H1 (cell line): ENCODE data around the gene HNF1A. TPM values are rescaled to one million over a fixed set of nuclear protein-coding genes. Genes with fewer than 3 reads are reported as not detected.

ENCODE experiments used
- CTCF ChIA-PET: fragments of 300-600 bp; sonication (Branson Sonifier 250); formaldehyde crosslinking; loops from one replicate; lab custom pipeline; 2021; ENCODE audit not compliant: partially characterized antibody; lab: Charles Lee
- POLR2A ChIA-PET: fragments of 300-600 bp; sonication (Branson Sonifier 250); formaldehyde crosslinking; loops from one replicate; lab custom pipeline; 2021; ENCODE audit warnings: inconsistent platforms; ENCODE audit not compliant: partially characterized antibody; lab: Charles Lee
- DNase-seq, 2 experiments: peaks; one replicate each; pipeline versions ENCODE4 v3.0.0 to v3.0.0-alpha.2; 2010 to 2022; ENCODE audit warnings: low spot score in 2 of 2, low read depth in 1 of 2, mixed read lengths in 1 of 2
- FAIRE-seq: peaks from 2 replicates; lab custom pipeline; 2011; peaks lifted over from hg19 to GRCh38; lab: Jason Lieb, UNC
- H2AFZ ChIP-seq: 2 replicates; pipeline ENCODE4 v1.8.1; 2012; ENCODE audit warnings: low read length, inconsistent platforms
- H2AK5ac ChIP-seq: 2 replicates; pipeline ENCODE4 v1.6.1; 2013; ENCODE audit warnings: low read depth, low read length
- H2BK120ac ChIP-seq: replicated peaks from 2 replicates; pipeline ENCODE3; 2013; ENCODE audit warnings: low read depth, low read length, inconsistent platforms
- H2BK12ac ChIP-seq: 2 replicates; pipeline ENCODE4 v1.6.1; 2013; ENCODE audit warnings: low read depth, low read length
- H2BK15ac ChIP-seq: 2 replicates; pipeline ENCODE4 v1.6.1; 2013; ENCODE audit warnings: low read length
- H2BK20ac ChIP-seq: 2 replicates; pipeline ENCODE4 v1.6.1; 2013; ENCODE audit warnings: low read length
- H2BK5ac ChIP-seq: 2 replicates; pipeline ENCODE4 v1.6.1; 2013; ENCODE audit warnings: low read depth, low read length
- H3K14ac ChIP-seq: 2 replicates; pipeline ENCODE4 v1.6.1; 2013; ENCODE audit warnings: inconsistent platforms; ENCODE audit not compliant: insufficient read length
- H3K18ac ChIP-seq: 2 replicates; pipeline ENCODE4 v1.6.1; 2013; ENCODE audit warnings: low read length; ENCODE audit errors: extremely low read depth
- H3K23ac ChIP-seq: 2 replicates; pipeline ENCODE4 v1.6.1; 2013; ENCODE audit warnings: inconsistent platforms; ENCODE audit not compliant: insufficient read length
- H3K23me2 ChIP-seq: 2 replicates; pipeline ENCODE4 v1.6.1; 2013; ENCODE audit warnings: low read depth, low read length
- H3K27ac ChIP-seq: 2 replicates; pipeline ENCODE4 v1.6.1; 2011; ENCODE audit warnings: low read depth, low read length, inconsistent platforms
- H3K27me3 ChIP-seq, 4 experiments: replicated peaks in 1 of 4; 1 replicate in 1 of 4; 2 replicates in 3 of 4; pipeline versions ENCODE4 v1.6.1 to v1.8.1; 2011 to 2013; ENCODE audit warnings: low read length in 3 of 4, mild to moderate bottlenecking in 3 of 4, inconsistent platforms in 2 of 4, mixed read lengths in 2 of 4, moderate library complexity in 1 of 4; ENCODE audit not compliant: control insufficient read depth in 3 of 4, insufficient read depth in 3 of 4; ENCODE audit errors: extremely low read depth in 1 of 4
- H3K36me3 ChIP-seq, 4 experiments: 2 replicates each; pipeline versions ENCODE4 v1.6.1 to v1.8.1; 2011 to 2013; ENCODE audit warnings: mild to moderate bottlenecking in 4 of 4, low read length in 3 of 4, moderate library complexity in 2 of 4, control low read depth in 1 of 4, inconsistent platforms in 1 of 4; ENCODE audit not compliant: insufficient read depth in 4 of 4, control insufficient read depth in 2 of 4
- H3K4ac ChIP-seq: replicated peaks from 2 replicates; pipeline ENCODE3; 2013; ENCODE audit warnings: low read length, low read depth, mixed read lengths, inconsistent platforms; ENCODE audit not compliant: insufficient read length
- H3K4me1 ChIP-seq, 4 experiments: replicated peaks in 1 of 4; 1 replicate in 1 of 4; 2 replicates in 3 of 4; pipeline versions ENCODE4 v1.6.1 to v1.8.1; 2011 to 2013; ENCODE audit warnings: low read length in 3 of 4, inconsistent platforms in 2 of 4, mixed read lengths in 1 of 4; ENCODE audit not compliant: insufficient read depth in 4 of 4, control insufficient read depth in 3 of 4
- H3K4me2 ChIP-seq, 2 experiments: 2 replicates each; pipeline versions ENCODE4 v1.6.1 to v1.8.1; 2011 to 2013; ENCODE audit warnings: low read depth in 2 of 2, low read length in 2 of 2, control low read depth in 1 of 2, inconsistent platforms in 1 of 2, mild to moderate bottlenecking in 1 of 2; ENCODE audit not compliant: insufficient read depth in 1 of 2
- H3K4me3 ChIP-seq, 4 experiments: fragments of 200-600, 300-600 bp in 1 of 4; sonication (generic), shearing (Covaris generic), sonication (Bioruptor Twin) in 1 of 4; 2 replicates each; pipeline versions ENCODE4 v1.5.1 to v1.8.1; 2011 to 2016; ENCODE audit warnings: low read length in 4 of 4, low read depth in 3 of 4, control low read depth in 2 of 4, inconsistent platforms in 2 of 4, mild to moderate bottlenecking in 2 of 4, mixed read lengths in 1 of 4, moderate library complexity in 1 of 4; ENCODE audit not compliant: insufficient read depth in 2 of 4; ENCODE audit errors: extremely low read depth in 1 of 4
- H3K56ac ChIP-seq: replicated peaks from 2 replicates; pipeline ENCODE3; 2013; ENCODE audit warnings: low read depth, mild to moderate bottlenecking, mixed read lengths, low read length, inconsistent platforms; ENCODE audit not compliant: insufficient read length
- H3K79me1 ChIP-seq: 2 replicates; pipeline ENCODE4 v1.6.1; 2013; ENCODE audit warnings: low read depth, low read length, control low read depth
- H3K79me2 ChIP-seq, 2 experiments: 2 replicates each; pipeline versions ENCODE4 v1.6.1 to v1.8.1; 2012 to 2013; ENCODE audit warnings: low read length in 2 of 2, mild to moderate bottlenecking in 2 of 2, inconsistent platforms in 1 of 2; ENCODE audit not compliant: insufficient read depth in 2 of 2, control insufficient read depth in 1 of 2
- H3K9ac ChIP-seq, 4 experiments: replicated peaks in 1 of 4; 1 replicate in 1 of 4; 2 replicates in 3 of 4; pipeline versions ENCODE4 v1.6.1 to v1.8.1; 2011 to 2013; ENCODE audit warnings: low read depth in 3 of 4, low read length in 3 of 4, control low read depth in 2 of 4, mild to moderate bottlenecking in 2 of 4, moderate library complexity in 2 of 4, inconsistent platforms in 1 of 4; ENCODE audit errors: extremely low read depth in 1 of 4
- H3K9me3 ChIP-seq, 2 experiments: 2 replicates each; pipeline versions ENCODE4 v1.6.1 to v1.8.1; 2012 to 2013; ENCODE audit warnings: mild to moderate bottlenecking in 2 of 2, moderate library complexity in 2 of 2, control low read depth in 1 of 2, inconsistent platforms in 1 of 2, low read depth in 1 of 2, low read length in 1 of 2, mixed read lengths in 1 of 2; ENCODE audit not compliant: insufficient read depth in 2 of 2
- H4K20me1 ChIP-seq, 2 experiments: replicated peaks in 1 of 2; 2 replicates each; pipeline versions ENCODE3 to v1.8.1; 2011 to 2013; ENCODE audit warnings: inconsistent platforms in 2 of 2, low read length in 2 of 2, mild to moderate bottlenecking in 1 of 2; ENCODE audit not compliant: insufficient read depth in 2 of 2, control insufficient read depth in 1 of 2
- H4K5ac ChIP-seq: 2 replicates; pipeline ENCODE4 v1.6.1; 2013; ENCODE audit warnings: low read length, low read depth, mixed read lengths, inconsistent platforms; ENCODE audit not compliant: insufficient read length
- H4K8ac ChIP-seq: 2 replicates; pipeline ENCODE4 v1.8.0; 2013; ENCODE audit warnings: mild to moderate bottlenecking, moderate library complexity, low read length, inconsistent platforms; ENCODE audit not compliant: insufficient read depth; ENCODE audit errors: extremely low read depth
- H4K91ac ChIP-seq: replicated peaks from 2 replicates; pipeline ENCODE3; 2013; ENCODE audit warnings: low read length, mixed read lengths, inconsistent platforms; ENCODE audit not compliant: insufficient read length
- EZH2 ChIP-seq: fragments of 200-600 bp; sonication (generic); IDR thresholded peaks from 2 replicates; pipeline ENCODE4 v1.7.1; 2012; ENCODE audit warnings: low read depth, mild to moderate bottlenecking, moderate library complexity, low read length, inconsistent platforms; ENCODE audit not compliant: severe bottlenecking
- JUND ChIP-seq: IDR thresholded peaks from 2 replicates; pipeline ENCODE4 v1.6.1; 2011; ENCODE audit warnings: mild to moderate bottlenecking, improper control_type of control experiment, low read length
- SP1 ChIP-seq: IDR thresholded peaks from 2 replicates; pipeline ENCODE4 v1.6.1; 2011; ENCODE audit warnings: low read depth, low read length
- WGBS, 2 experiments: shearing (Covaris generic) in 1 of 2; methylation state at CpG; one replicate each; pipeline versions ENCODE4 v1.1.6 to v1.1.7; 2013 to 2015; ENCODE audit warnings: low lambda C conversion rate in 2 of 2, mixed read lengths in 2 of 2, inconsistent platforms in 1 of 2, low coverage in 1 of 2, missing lambda C conversion rate in 1 of 2; ENCODE audit not compliant: insufficient replicate concordance in 2 of 2, insufficient coverage in 1 of 2, insufficient read length in 1 of 2; ENCODE audit errors: extremely low coverage in 1 of 2, missing lambda C conversion rate in 1 of 2; 5-methylcytosine and 5-hydroxymethylcytosine counted together
- polyA plus RNA-seq, 7 experiments: library from polyadenylated mRNA; depleted of rRNA in 3 of 7; stranded (reverse) in 5 of 7; unstranded in 2 of 7; fragments of >200 nt in 5 of 7; fragments of 200-250 nt in 2 of 7; gene quantifications; 1 replicate in 5 of 7; 2 replicates in 1 of 7; 4 replicates in 1 of 7; pipeline versions ENCODE4 v1.2.1 to v1.2.3, GENCODE V29; 2011 to 2013; ENCODE audit warnings: missing spikeins in 2 of 7, mixed read lengths in 2 of 7
- total RNA-seq: library from RNA; stranded (reverse); fragmentation: NEBNext Ultra II Directional; extraction: Animal tissue kit (Norgen Biotek cat#: 25700); gene quantifications from 2 replicates; pipeline ENCODE4 v1.2.1, GENCODE V29; 2021

HNF1A gene
- total and polyA plus RNA-seq, 2 of the 8 experiments (the other 6 are each of a cell fraction or from before 2014, with no cell fraction given), result not detected

DNA sequence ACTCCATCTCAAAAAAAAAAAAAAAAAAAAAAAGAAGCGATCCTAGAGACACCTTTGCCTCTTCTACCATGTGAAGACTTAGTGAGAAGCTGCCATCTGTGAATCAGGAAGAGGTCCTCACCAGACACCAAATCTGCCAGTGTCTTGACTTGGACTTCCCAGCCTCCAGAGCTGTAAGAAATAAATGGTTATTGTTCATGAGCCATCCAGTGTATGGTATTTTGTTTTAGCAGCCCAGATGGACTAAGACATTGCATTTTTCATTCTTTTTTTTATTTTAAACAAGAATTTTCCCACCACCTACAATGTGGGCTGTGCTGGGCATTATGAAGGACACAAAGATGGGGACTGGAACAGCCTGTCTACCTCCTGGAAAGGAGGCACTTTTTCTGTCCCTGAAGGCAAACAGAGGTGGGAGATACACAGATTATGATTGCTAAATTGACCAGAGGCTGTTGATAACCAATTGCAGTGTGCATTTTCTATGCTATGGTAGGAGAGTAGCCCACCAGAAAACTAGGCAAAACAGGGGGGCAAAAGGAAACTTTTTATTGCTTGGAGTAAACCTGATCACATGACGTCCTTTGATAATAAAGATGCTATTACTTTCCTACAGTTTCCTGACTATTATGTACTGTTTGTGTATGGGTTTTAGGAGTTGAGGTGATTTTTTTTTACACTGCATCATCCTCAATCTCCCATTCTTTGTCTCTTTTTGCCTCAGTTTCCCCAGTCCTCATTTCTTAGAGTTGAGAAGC is 40.7 kb downstream of the HNF1A start:
- Histone ChIP-seq H2BK120ac (no peak overlapping the region), H4K91ac (no peak overlapping the region), H3K27ac (no peak overlapping the region), H2BK15ac (no peak overlapping the region), H3K14ac (no peak overlapping the region), H3K9me3 (no peaks in the 10 kb centered on the region), H3K23ac (no peak overlapping the region), H3K4me3 (no peak overlapping the region), H2BK12ac (no peak overlapping the region), H3K79me1 (no peaks in the 10 kb centered on the region; the same call in none of the 2 replicates), H4K8ac (no peak overlapping the region), H3K79me2 (peaks cover 0 to 13% of the 10 kb centered on the region in 2 experiments; a peak in 3 of 4 replicates), H2AFZ (no peak overlapping the region), H2BK20ac (no peak overlapping the region), H3K4me2 (no peak overlapping the region), H3K27me3 (no peaks in the 10 kb centered on the region), H3K18ac (no peak overlapping the region), H3K4me1 (peaks cover 0 to 4% (median 3%) of the 10 kb centered on the region in 4 experiments; a peak in 5 of 7 replicates), H3K56ac (no peak overlapping the region), H3K9ac (no peak overlapping the region), H4K20me1 (no peaks in the 10 kb centered on the region), H2BK5ac (no peak overlapping the region), H2AK5ac (no peak overlapping the region), H4K5ac (no peak overlapping the region), H3K4ac (no peak overlapping the region), H3K36me3 (no peaks in the 10 kb centered on the region), H3K23me2 (peaks cover 3% of the 10 kb centered on the region; the same call in 1 of the 2 replicates)
- CTCF ChIA-PET, result interaction anchor here (0.6 to 3.5 kb wide), 9 partner anchors 8 to 391 kb away, joined by 3 to 18 read pairs (median 4); no protein-coding TSS in a partner anchor
- 67% methylated on average over 1 of the region's 2 CpGs; no CpG with 5 or more reads in 1 of the 2 experiments for WGBS, 2 experiments
- POLR2A ChIA-PET, result interaction anchor here (0.6 to 0.7 kb wide), 4 partner anchors 16 to 965 kb away, joined by 3 read pairs; no protein-coding TSS in a partner anchor
- DNase-seq (no peak), FAIRE-seq (no peak)
- TF ChIP-seq JUND (no peak), SP1 (no peak), EZH2 (no peak)
